ENCODE results near the gene GNA15. TPM values are rescaled to one million over a fixed set of nuclear protein-coding genes. Genes with fewer than 3 reads are reported as not detected.

GNA15 gene
- total RNA-seq, 1 experiment from 2014 or later: 0.40 TPM

DNA sequence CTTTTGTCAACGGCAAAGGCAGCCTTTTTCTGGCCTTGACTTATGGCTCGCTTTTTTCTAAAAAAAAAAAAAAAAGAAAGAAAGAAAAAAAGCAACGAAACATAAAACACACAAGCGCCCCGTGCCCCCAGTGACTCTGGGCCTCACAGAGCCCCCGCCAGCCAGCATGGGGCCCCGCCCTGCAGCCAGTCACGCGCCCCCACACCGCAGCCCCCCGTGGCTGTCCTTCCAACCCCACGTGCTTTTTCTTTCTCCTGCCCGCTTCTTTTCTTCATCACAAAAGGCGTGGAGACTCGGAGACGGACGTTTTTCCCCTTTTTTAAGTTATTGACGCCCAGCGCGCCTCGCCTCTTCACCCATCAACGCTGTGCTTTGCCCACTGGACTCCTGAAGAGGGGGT lies 14.4 kb upstream of the GNA15 start:
- DNase-seq (ENCODE audit: low read depth): no peak

- DNase-seq (ENCODE audit: low read depth): no peak
Measured at GRCh38 chr19:3121821-3122511, 13.9 kb upstream of the GNA15 start.

- no peak for DNase-seq (ENCODE audit: low read depth)
Measured at GRCh38 chr19:3122512-3122870, 13.3 kb upstream of the GNA15 start.

- DNase-seq (ENCODE audit: low read depth): no peak
Measured at GRCh38 chr19:3123088-3123721, 12.6 kb upstream of the GNA15 start.

DNA sequence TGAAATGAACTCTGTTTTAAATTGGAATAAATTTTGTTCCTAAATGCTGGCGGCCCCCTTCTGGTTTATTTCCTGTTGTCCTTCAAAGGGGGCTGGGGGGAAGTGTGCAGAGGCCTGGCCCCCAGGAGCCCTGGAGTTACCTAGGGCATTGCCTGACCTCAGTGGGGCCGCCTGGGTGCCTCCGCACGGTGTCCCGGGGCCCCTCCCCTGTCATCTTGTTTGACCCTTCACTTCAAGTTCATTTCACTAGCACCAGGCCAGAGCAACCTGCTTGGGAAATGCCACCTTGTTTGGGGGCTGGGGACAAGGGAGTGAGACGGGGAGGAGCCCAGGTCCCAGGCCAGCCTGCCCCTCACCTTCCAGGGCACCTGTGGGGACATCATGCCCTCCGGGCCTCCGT lies 11.9 kb upstream of the GNA15 start:
- DNase-seq (ENCODE audit: low read depth): no peak

- no peak for DNase-seq (ENCODE audit: low read depth)
Measured at GRCh38 chr19:3124630-3125029, 11.2 kb upstream of the GNA15 start.

DNA sequence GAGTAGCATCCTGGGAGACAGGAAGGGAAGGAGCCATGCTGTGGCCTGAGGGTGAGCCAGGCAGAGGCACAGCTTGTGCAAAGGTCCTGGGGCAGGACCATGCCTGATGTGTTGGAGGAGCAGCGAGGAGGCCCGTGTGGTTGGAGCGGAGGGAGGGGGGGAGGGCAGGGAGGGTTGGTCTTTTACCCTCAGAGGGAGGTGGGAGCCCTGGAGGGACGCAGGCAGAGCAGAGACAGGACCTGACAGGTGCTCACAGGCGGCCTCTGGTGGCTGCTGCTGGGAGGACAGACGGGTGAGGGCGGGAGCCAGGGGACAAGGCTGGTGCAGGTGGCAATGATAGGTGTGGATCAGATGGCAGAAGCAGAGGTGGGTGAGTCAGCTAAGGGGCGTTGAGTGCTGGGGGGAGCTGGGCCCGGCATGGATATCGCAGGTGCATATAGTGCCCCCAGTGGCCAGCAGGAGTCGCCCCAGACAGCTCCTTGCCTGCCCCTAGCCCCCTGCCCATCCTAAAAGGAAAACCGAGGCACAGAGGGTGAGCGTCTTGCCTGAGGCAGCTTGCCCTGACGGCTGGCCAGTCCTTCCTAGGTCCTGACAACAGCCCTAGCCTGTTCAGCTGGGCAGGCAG lies 9.8 kb upstream of the GNA15 start:
- peak; percentile 15 for DNase-seq (ENCODE audit: low read depth)

DNA sequence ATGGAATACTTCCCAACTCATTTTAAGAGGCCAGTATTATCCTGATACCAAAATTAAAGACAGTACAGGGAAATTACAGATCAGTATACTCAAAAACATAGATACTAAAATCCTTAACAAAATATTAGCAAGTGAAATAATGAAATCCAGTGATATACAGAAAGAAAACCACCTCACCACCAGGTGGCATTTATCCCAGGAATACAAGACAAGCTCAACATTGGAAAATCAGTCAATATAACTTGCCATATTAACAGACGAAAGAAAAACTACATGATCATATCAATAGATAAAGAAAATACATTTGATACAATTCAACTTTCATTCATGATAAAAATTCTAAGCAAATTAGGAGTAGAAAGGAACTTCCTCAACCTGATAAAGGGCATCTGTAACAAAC lies 6.7 kb upstream of the GNA15 start:
- DNase-seq (ENCODE audit: low read depth): peak; percentile 56

DNA sequence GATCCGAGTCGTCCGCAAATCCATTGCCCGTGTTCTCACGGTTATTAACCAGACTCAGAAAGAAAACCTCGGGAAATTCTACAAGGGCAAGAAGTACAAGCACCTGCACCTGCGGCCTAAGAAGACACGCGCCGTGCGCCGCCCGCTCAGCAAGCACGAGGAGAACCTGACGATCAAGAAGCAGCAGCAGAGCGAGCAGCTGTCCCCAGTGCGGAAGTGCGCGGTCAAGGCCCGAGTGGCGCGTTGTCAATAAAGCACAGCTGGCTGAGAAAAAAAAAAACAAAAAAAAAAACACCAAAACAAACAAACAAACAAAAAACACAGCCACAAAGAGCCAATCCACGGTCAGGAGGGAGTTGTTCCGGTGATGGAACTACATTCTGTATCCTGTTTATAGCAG lies 4.7 kb upstream of the GNA15 start:
- DNase-seq (ENCODE audit: low read depth): no peak

DNA sequence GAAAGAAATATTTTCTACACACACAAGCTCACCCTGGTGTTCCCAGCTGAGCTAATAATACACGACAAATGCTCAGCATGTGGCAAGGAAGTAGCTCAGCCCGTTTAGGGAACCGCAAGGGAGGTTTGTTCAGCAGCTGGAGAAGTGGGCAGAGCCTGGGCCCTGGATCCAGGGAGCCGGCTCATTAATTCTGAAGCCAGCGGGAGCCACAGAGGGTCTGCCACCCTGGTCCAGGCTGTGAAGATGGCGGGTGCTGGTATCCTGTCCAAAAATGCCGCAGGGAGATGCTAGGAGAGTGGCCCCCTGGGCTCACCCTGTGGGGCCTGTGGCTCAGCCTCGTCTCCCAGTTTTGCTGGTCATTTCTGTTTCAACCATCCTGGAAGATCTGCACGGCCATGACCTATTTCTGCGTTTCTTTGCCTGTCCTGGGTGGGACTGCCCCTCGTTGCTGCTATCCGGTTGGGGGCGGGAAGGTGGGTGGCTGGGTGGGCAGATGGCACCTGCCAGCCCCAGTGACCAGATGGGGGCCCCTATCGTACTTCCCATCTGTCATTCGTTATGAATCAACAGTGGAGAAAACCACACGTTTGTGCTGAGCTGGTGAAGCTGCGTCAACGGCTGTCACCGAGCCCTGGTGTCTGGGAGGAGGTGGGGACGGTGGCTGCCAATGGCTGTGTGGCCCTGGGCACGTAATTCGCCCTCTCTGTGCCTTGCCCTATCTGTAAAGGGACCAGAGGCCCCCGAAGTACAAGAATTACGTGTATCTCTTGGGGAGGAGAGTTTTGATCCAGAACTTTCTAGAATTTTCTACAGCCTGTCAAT lies 2.7 kb upstream of the GNA15 start:
- DNase-seq (ENCODE audit: low read depth): peak; percentile 90

GRCh38 chr19:3133793-3134116 lies 2.1 kb upstream of the GNA15 start:
- DNase-seq (ENCODE audit: low read depth): no peak

GRCh38 chr19:3136684-3137055 lies 837 bp downstream of the GNA15 start:
- no peak for DNase-seq (ENCODE audit: low read depth)

DNA sequence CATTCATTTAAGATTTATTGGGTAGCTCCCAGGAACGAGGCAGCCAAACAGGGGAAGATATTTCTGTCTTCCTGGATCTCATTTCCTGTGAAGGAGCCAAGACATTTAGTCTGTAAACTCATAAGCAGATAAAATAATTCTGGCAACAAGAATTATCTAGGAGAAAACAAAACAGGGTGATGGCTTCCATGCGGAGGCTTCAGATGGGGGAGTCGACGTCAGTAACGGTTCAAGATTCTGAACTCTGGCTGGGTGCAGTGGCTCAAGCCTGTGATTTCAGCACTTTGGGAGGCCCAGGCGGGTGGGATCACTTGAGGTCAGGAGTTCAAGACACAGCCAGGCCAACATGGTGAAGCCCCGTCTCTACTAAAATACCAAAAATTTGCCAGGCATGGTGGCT lies 1.3 kb downstream of the GNA15 start:
- DNase-seq (ENCODE audit: low read depth): no peak

DNA sequence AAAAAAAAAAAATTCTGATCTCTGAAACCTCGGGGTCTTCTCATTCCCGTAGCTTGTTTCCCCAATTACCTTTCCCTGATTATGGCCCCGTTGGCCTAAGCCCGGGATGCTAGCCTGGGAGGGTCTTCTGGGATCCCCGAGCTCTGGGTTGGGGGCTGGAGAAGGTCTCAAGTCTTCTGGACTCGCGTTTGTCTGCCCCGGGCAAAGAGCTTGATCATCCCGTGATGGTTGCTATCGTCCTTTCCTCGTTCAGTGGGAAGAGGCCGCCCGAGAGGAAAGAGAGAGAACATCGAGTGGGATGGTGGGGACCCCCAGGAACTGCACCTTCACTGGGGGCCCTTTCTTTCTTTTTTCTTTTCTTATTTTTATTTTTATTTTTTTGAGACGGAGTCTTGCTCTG lies 2.4 kb downstream of the GNA15 start:
- DNase-seq (ENCODE audit: low read depth): no peak

DNA sequence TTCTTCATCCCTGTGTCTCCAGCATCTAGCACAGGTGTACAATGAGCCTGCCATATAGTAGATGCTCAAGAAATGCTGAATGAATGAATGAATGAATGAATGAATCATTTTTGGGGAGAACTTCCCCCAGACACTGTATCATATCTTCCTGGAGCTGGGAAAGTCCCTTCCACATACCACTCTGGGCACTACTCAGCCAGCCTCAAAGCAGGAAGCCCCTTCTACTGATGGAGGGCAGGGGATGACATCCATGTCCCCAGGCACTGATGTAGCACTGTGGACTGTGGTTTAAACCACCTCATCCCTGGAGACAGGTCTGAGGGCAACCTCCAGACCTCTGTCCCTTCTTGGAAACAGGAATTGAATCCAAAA lies 4.8 kb downstream of the GNA15 start:
- DNase-seq (ENCODE audit: low read depth): no peak

DNA sequence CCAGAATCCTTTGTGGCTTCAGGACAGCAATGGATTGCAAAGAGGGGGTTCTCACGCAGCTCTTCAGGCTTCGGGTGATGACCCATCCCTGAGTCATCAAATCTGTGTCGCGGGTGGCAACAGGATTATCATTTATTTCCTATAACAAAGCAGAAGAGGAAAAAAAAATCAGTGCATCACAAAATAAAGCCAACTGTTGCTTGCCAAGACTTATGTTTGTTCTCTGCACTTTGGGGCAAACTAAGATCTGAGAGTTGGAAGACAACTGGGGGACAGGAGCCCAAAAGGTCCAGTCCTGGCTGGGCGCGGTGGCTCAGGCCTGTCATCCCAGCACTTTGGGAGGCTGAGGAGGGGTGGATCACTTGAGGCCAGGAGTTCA lies 6.4 kb downstream of the GNA15 start:
- DNase-seq (ENCODE audit: low read depth): peak; percentile 98

DNA sequence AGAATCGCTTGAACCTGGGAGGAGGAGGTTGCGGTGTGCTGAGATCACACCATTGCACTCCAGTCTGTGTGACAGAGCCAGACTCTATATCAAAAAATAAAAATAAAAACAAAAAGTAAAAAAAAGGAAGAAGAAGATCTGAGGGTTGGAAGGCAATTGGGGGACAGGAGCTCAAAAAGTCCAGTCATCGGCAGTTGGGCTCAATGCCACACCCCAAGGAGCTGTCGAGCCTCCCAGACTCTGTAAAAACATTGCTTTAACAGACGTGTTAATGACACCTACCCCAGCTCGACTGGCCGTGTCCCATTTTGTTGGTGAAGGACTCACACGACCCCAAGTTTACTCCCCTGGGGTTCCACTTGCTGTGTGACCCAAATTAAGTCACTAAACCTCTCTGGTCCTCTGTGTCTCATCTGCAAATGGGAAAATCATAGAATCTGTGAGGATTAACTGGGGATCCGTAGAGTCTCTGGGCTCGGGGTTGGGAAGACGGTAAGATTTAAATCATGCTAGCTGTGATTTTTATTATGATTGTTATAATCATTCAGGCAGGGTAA lies 7.0 kb downstream of the GNA15 start:
- DNase-seq (ENCODE audit: low read depth): no peak

DNA sequence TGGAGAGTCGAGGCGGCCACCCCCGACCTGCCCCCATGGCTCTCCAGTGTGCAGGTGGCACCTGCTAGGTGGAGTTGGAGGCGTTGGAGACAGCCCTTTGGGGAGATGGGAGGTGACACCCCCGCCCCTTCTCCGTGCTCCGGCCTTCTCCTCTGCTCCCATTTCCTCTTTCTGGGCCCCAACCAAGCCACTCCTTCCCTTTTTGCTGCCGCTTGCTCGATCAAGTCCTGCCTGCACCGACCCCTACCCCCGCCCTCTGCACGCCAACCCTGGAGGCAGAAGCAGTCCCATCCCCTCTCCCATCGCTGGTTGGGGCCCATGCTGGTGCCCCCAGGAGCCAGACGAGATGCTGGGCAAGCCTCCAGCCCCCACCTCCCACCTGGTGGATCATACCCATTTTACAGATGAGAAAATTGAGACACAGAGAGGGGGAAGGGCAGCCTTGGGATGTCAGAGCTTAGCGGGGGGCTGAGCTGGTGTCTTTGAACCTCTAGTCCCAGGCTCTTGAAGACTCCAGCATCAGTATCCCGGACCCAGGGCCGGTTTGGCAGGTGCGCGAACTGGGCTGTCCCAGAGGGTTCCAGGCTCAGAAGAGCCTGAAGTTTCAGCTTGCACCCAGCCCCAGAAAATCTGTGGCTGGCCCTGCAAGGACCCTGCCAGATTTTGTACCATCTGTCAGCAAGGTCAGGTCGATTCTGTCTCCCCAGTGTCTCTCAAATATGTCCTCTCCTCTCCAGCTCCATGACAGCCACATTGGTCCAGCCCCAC lies 10.3 kb downstream of the GNA15 start:
- no peak for DNase-seq (ENCODE audit: low read depth)

GRCh38 chr19:3146677-3147100 lies 10.9 kb downstream of the GNA15 start:
- no peak for DNase-seq (ENCODE audit: low read depth)

DNA sequence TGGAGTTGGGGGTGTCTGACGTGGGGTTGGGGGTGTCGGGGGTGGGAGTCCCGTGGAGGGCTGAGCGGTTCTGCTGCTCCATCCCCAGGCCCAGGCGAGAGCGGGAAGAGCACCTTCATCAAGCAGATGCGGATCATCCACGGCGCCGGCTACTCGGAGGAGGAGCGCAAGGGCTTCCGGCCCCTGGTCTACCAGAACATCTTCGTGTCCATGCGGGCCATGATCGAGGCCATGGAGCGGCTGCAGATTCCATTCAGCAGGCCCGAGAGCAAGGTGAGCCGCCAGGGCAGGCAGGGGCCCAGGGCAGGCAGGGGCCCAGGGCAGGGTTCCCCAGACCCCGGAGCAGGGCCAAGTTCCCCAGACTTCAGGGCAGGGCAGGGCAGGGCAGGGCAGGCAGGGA lies 12.7 kb downstream of the GNA15 start:
- no peak for DNase-seq (ENCODE audit: low read depth)

DNA sequence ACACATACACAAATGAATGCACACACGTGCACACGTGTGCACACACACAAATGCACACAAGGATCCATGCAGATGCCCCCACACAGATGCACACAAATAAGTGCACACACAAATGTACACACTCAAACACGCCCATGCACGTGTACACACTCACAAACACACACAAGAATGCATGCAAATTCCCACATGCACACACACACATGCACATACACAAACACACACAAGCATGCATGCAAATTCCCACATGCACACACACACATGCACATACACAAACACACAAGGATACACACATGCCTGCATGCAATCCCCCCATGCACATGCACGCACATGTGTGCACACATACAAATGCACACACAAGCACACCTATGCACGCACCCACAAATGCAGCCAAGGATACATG lies 13.3 kb downstream of the GNA15 start:
- DNase-seq (ENCODE audit: low read depth): no peak

Measured in LHCN-M2 (cell line).